SU-DHL-6 (cell line): ENCODE results near the gene PKIB.

ENCODE experiments used
- H2AFZ ChIP-seq: fragments of 200-600 bp; sonication (generic); 2 replicates; pipeline ENCODE4 v1.6.1; 2014; ENCODE audit warnings: low read depth, mild to moderate bottlenecking, moderate library complexity, mixed read lengths, antibody characterized with exemption, low read length; ENCODE audit not compliant: severe bottlenecking
- H3F3A ChIP-seq: fragments of 200-600 bp; shearing (Covaris generic); 2 replicates; pipeline ENCODE4 v1.6.0; 2016; ENCODE audit warnings: antibody characterized with exemption, mild to moderate bottlenecking; ENCODE audit not compliant: insufficient read depth
- H3K27ac ChIP-seq: fragments of 200-600 bp; sonication (generic); 2 replicates; pipeline ENCODE4 v1.5.1; 2016; ENCODE audit warnings: low read depth, mild to moderate bottlenecking, low read length, moderate library complexity, mixed read lengths
- H3K27me3 ChIP-seq: fragments of 200-600 bp; sonication (generic), shearing (Covaris generic); 2 replicates; pipeline ENCODE4 v1.6.0; 2014; ENCODE audit warnings: mild to moderate bottlenecking, low read length
- H3K36me3 ChIP-seq: fragments of 200-600 bp; sonication (generic); 2 replicates; pipeline ENCODE4 v1.6.1; 2014; ENCODE audit warnings: mild to moderate bottlenecking, low read length, mixed read lengths
- H3K4me2 ChIP-seq: fragments of 300-600, 200-600 bp; shearing (Covaris generic), sonication (generic); 2 replicates; pipeline ENCODE4 v1.6.0; 2014; ENCODE audit warnings: low read length, low read depth, mild to moderate bottlenecking; ENCODE audit not compliant: poor library complexity, severe bottlenecking
- H3K4me3 ChIP-seq: fragments of 200-600 bp; sonication (generic); 2 replicates; pipeline ENCODE4 v1.5.1; 2014; ENCODE audit warnings: antibody characterized with exemption, low read length, mild to moderate bottlenecking, mixed read lengths; ENCODE audit not compliant: insufficient read depth, poor library complexity, severe bottlenecking
- H3K79me2 ChIP-seq: fragments of 200-600 bp; sonication (generic); 2 replicates; pipeline ENCODE4 v1.6.1; 2014; ENCODE audit warnings: mild to moderate bottlenecking, low read length, moderate library complexity; ENCODE audit not compliant: insufficient read depth
- H3K9ac ChIP-seq: fragments of 200-600 bp; sonication (generic); 2 replicates; pipeline ENCODE4 v1.7.0; 2014; ENCODE audit warnings: mild to moderate bottlenecking, low read length
- H3K9me2 ChIP-seq: fragments of 200-600 bp; sonication (generic); replicated peaks from 2 replicates; pipeline ENCODE4 v1.6.1; 2014; ENCODE audit warnings: low read length; ENCODE audit not compliant: insufficient read depth
- H3K9me3 ChIP-seq: fragments of 200-600 bp; sonication (generic); 2 replicates; pipeline ENCODE4 v1.6.1; 2014; ENCODE audit warnings: low read length, mixed read lengths; ENCODE audit not compliant: insufficient read depth
- H4K20me1 ChIP-seq: fragments of 200-600 bp; sonication (generic); 2 replicates; pipeline ENCODE4 v1.6.1; 2014; ENCODE audit warnings: low read depth, mild to moderate bottlenecking, antibody characterized with exemption, low read length, moderate library complexity, mixed read lengths
- CTCF ChIP-seq: fragments of 200-600 bp; sonication (generic); IDR thresholded peaks from one replicate; pipeline ENCODE4 v1.5.1; 2017; ENCODE audit warnings: antibody characterized with exemption, mild to moderate bottlenecking, low read length, moderate library complexity; ENCODE audit not compliant: insufficient read depth, poor library complexity, severe bottlenecking
- EZH2phosphoT487 ChIP-seq: fragments of 200-600 bp; sonication (generic), shearing (Covaris generic); conservative IDR thresholded peaks from 2 replicates; pipeline ENCODE4 v1.6.1; 2018; ENCODE audit warnings: mild to moderate bottlenecking, antibody characterized with exemption, low read length, moderate library complexity, mixed read lengths

Gene PKIB

GRCh38 chr6:122683989-122684651 lies 73.9 kb downstream of the PKIB start:
- H3K27ac ChIP-seq = no peak overlapping the region
- no peak overlapping the region for H3K4me3 ChIP-seq
- no peaks in the 10 kb centered on the region for H4K20me1 ChIP-seq
- no peaks in the 10 kb centered on the region for H3K9me3 ChIP-seq
- H3K4me2 ChIP-seq = no peak overlapping the region
- TF ChIP-seq EZH2phosphoT487 (no peak), CTCF (no peak)
- no peaks in the 10 kb centered on the region for H3K9me2 ChIP-seq
- H3F3A ChIP-seq = no peaks in the 10 kb centered on the region
- no peak overlapping the region for H3K9ac ChIP-seq
- no peaks in the 10 kb centered on the region for H3K79me2 ChIP-seq
- no peaks in the 10 kb centered on the region for H3K27me3 ChIP-seq
- H3K36me3 ChIP-seq = no peaks in the 10 kb centered on the region
- H2AFZ ChIP-seq = no peak overlapping the region

GRCh38 chr6:122692175-122692598 lies 82.0 kb downstream of the PKIB start:
- H3F3A ChIP-seq = no peaks in the 10 kb centered on the region
- H3K9me2 ChIP-seq = no peaks in the 10 kb centered on the region
- no peak overlapping the region for H3K27ac ChIP-seq
- H3K9me3 ChIP-seq = no peaks in the 10 kb centered on the region
- no peak overlapping the region for H3K9ac ChIP-seq
- H3K4me2 ChIP-seq = no peak overlapping the region
- no peaks in the 10 kb centered on the region for H4K20me1 ChIP-seq
- H3K36me3 ChIP-seq = no peaks in the 10 kb centered on the region
- H3K27me3 ChIP-seq = no peaks in the 10 kb centered on the region
- H3K79me2 ChIP-seq = no peaks in the 10 kb centered on the region
- H3K4me3 ChIP-seq = no peak overlapping the region
- no peak for TF ChIP-seq EZH2phosphoT487
- TF ChIP-seq CTCF = no peak
- no peak overlapping the region for H2AFZ ChIP-seq

GRCh38 chr6:122692807-122693580 lies 82.8 kb downstream of the PKIB start:
- H4K20me1 ChIP-seq = no peaks in the 10 kb centered on the region
- TF ChIP-seq EZH2phosphoT487 (no peak), CTCF (no peak)
- H3K27me3 ChIP-seq = no peaks in the 10 kb centered on the region
- no peaks in the 10 kb centered on the region for H3K79me2 ChIP-seq
- no peak overlapping the region for H2AFZ ChIP-seq
- no peaks in the 10 kb centered on the region for H3K9me3 ChIP-seq
- H3K9me2 ChIP-seq = no peaks in the 10 kb centered on the region
- no peak overlapping the region for H3K4me2 ChIP-seq
- H3K27ac ChIP-seq = no peak overlapping the region
- H3K36me3 ChIP-seq = no peaks in the 10 kb centered on the region
- H3F3A ChIP-seq = no peaks in the 10 kb centered on the region
- H3K4me3 ChIP-seq = no peak overlapping the region
- H3K9ac ChIP-seq = no peak overlapping the region
